ENCODE results near the gene STK32B.
"Not testable (repeated sequence)": the region's sequence is repeated elsewhere in the genome, so short reads cannot be mapped to it uniquely, and the experiment has no call there.

STK32B gene

DNA sequence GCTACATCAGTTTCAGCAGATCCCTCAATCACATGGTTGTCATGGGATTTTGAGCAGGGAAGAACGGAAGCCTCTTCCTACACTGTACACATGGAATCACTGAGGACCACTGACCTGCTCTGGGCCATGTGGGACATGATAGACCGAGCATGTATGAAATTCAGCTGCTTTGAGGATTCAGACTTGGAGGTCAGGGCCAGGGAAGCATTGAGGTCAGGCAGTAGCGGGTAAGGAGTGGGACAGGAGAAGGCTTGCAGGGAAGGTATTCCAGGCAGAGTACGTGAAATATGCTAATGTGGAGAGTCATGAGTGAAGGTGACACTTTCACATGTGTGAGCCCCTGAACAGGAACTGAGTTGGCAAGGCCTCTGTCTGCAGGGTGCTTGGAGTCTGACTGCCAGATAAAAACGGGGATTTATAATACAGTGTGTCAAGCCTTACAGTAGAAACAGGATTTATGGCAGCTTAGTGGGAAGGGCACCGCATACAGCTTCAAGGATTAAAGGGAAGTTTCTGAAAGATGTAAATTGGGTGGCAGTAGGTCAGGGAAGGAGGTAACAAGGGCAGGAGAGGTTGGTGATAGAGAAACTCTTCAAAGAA lies 111.7 kb downstream of the STK32B start:
- no peak for DNase-seq (ENCODE audit: low read depth)

- no peak for DNase-seq (ENCODE audit: low read depth)
These were observed 113.1 kb downstream of the STK32B start for GRCh38 chr4:5164221-5164912.

GRCh38 chr4:5165420-5166369 lies 114.4 kb downstream of the STK32B start:
- no peak for DNase-seq (ENCODE audit: low read depth)

GRCh38 chr4:5166377-5166776 lies 115.1 kb downstream of the STK32B start:
- no peak for DNase-seq (ENCODE audit: low read depth)

GRCh38 chr4:5168891-5169290 lies 117.6 kb downstream of the STK32B start:
- DNase-seq (ENCODE audit: low read depth), result no peak

GRCh38 chr4:5175836-5176235 lies 124.6 kb downstream of the STK32B start:
- DNase-seq (ENCODE audit: low read depth), result not testable (repeated sequence)

GRCh38 chr4:5184606-5185005 lies 133.3 kb downstream of the STK32B start:
- DNase-seq (ENCODE audit: low read depth), result no peak

DNA sequence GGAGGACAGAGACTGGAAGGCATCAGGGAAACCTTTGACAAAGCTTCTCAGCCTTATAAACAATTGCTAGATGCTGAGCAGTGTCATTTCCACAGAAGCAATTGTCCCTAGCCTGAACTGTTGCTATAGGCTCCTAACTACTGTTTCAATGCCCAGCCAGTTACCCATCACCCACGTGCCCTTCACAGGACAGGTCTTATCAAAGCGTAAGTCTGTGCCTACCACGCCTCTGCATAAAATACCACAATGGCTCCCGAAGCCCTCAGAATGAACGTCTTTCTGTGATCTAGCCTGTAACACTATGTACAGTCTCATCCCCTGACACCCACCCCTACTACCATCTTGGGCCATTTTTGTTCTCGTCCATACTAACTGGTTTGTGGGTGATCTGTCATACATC lies 134.3 kb downstream of the STK32B start:
- DNase-seq (ENCODE audit: low read depth), result no peak

DNA sequence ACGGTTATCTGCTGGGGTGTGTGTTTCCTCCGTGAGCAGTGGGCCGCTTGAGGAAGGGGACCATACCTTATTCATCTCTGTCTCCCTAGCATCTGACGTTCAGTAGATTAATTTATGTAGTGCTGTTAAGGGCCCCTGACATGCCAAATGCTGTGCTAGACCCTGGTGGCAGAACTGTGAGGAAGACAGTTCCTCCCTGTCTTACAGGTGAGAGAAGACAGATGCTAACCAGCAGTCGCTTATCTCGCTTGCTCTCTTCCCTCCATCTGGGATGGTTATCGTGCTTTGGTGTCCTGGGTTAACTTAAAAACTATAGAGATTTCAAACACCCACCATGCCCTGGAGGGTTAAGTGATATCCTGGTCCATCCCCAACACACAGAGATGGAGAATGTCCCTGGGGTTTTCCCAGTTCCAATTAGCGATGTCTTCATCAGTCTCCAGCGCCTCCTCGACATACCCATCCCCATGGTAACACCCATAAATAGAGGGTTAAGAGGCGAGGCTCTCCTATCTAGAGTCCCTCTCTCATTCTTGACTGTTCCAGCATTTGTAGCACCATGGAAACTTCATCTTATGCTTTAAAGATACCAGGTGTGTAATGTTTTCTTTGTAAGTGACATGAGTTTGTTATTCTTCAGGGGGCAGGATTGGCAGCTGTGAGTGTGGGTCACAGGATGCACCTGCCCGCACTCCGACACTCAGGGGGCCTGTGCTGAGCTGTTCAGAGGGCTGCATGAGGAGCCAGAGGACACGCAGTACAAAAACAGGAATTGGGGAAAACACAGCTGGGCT lies 135.2 kb downstream of the STK32B start:
- no peak for DNase-seq (ENCODE audit: low read depth)

DNA sequence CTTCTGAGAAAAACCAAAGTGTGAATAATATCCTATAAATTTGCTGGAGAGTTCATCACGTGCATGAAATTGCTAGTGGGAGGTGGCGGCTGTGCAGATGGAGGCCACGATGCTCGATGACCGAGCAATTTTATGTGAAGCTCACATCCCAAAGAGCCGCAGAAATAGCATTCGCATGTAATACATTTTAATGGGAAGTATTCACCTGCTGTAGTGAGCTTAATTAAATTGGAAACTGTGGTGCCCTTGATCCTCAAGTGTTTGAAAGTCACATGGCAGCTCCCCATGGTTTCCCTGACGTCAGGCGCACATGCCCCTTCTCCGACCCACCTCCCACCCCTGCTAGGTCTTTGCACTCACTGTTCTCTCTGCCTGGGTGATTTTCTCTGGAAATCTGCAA lies 136.8 kb downstream of the STK32B start:
- no peak for DNase-seq (ENCODE audit: low read depth)

- DNase-seq (ENCODE audit: low read depth), result no peak
These were observed 140.6 kb downstream of the STK32B start for GRCh38 chr4:5191831-5192230.

GRCh38 chr4:5192271-5192670 lies 141.0 kb downstream of the STK32B start:
- no peak for DNase-seq (ENCODE audit: low read depth)

DNA sequence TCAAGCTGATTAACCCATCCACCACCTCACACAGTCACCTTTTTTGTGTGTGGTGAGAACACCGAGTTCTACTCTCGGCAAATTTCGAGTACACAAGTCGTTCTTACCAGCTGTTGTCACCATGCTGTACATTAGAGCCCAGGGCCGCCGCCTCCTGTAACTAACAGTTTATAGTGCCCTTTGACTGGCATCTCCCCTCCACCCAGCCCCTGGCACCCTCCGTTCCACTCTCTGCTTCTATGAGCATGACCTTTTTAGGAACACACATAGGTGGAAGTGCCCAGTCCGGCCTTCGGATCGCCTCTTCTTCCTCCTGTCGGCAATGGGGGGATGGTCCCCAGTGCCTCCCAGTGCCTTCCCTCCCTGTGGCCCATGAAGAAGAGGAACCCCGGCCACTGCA lies 141.4 kb downstream of the STK32B start:
- DNase-seq (ENCODE audit: low read depth), result no peak

- DNase-seq (ENCODE audit: low read depth), result no peak
These were observed 147.6 kb downstream of the STK32B start for GRCh38 chr4:5198656-5199541.

GRCh38 chr4:5199912-5200311 lies 148.6 kb downstream of the STK32B start:
- no peak for DNase-seq (ENCODE audit: low read depth)

GRCh38 chr4:5200513-5200912 lies 149.2 kb downstream of the STK32B start:
- no peak for DNase-seq (ENCODE audit: low read depth)

DNA sequence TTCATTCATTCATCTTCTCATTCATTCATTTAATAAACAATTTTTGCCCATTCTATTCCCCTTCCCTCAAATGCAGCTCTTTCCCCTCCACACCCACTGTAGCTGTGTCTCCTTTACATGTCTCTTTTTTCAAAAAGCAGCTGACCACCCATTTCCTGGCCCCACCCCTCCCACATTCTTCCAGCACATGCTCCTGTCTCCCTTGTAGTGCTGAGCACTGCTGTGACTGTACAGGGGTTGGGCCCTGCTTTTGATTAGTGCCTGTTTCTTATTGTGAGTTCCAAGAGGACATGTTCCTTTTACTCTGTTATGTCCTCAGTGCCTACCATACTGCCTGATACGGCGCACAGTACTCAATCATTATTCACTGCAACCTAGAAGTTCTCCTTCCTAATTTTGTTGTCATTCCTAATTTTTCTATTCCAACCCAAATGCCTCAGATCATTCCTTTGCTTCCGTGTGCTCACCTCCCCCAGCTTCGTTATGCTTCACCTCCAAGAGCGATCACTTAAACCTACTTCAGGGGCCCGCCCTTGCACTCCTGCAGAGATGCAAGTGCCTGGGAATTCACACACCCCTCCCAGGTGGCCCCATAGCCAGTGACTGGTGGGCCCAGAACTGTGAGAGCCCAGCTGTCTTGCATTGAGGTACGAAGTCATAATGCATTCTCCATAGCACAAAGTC lies 152.2 kb downstream of the STK32B start:
- DNase-seq (ENCODE audit: low read depth), result no peak

- no peak for DNase-seq (ENCODE audit: low read depth)
These were observed 152.7 kb downstream of the STK32B start for GRCh38 chr4:5203993-5204310.

- DNase-seq (ENCODE audit: low read depth), result no peak
These were observed 153.5 kb downstream of the STK32B start for GRCh38 chr4:5204781-5205180.

DNA sequence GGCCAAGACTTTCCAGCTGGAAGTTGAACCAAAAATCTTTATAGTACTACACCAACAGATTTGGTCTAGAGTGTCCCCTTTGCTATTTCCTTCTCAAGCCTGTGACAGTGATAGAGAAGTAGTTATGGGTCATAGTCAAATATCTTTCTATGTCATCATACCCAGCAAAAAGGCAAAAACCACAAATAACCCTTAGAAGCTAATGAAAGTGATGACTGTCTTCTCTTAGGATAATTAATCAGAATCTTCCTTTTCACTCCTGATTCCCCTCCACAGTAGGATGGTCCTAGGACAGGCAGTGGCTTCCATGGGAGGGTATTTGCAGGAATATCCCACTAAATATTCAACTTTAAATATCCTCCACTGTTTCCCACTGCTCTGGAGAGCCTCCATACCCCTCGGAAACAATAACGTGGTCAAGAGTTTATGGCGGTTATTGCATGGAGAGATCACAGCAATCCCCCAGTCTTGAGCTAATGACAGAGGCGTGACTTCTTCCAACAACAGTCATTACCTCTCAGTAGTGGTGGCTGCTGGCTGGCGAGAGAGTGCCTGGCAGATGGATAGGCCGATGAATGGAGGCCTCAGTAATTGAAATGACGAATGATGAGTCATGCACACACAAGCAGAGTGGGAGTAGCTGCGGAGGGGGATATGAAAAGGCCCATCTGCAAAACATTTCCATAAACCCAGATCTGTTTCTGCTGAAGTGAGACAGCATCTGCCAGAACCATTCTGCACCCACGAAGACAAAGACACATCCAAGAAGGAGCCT lies 154.9 kb downstream of the STK32B start:
- no peak for DNase-seq (ENCODE audit: low read depth)
